HCT116 (cell line): ENCODE results near the gene AP1S1. TPM values are rescaled to one million over a fixed set of nuclear protein-coding genes. Genes with fewer than 3 reads are reported as not detected.

Source experiments
- ATAC-seq: fragments of 200-7000 bp; cut with Tn5 transposase; 2 replicates; pipeline ENCODE4 v1.9.1; 2020; ENCODE audit warnings: mild to moderate bottlenecking, moderate library complexity
- BruUV-seq: library from RNA; stranded (reverse); fragments of 400-500 nt; replicated peaks from 2 replicates; lab custom pipeline; 2021; lab: Mats Ljungman, UMichigan
- CTCF ChIA-PET: fragments of 300-600 bp; sonication (Branson Sonifier 250); formaldehyde crosslinking; loops from one replicate; lab custom pipeline; 2021; ENCODE audit warnings: antibody characterized with exemption; lab: Charles Lee
- POLR2A ChIA-PET: fragments of 300-600, 350-600 bp; sonication (Branson Sonifier 250); formaldehyde crosslinking; loops from one replicate; lab custom pipeline; 2021; ENCODE audit warnings: antibody characterized with exemption; lab: Charles Lee
- RAD21 ChIA-PET, 2 experiments: fragments of 300-600 bp; sonication (Branson Sonifier 250); formaldehyde crosslinking; loops; one replicate each; lab custom pipeline; 2023; ENCODE audit warnings: low total read pairs in 2 of 2; ENCODE audit not compliant: uncharacterized antibody in 2 of 2, unreplicated experiment in 2 of 2, low non-redundant PET in 1 of 2; lab: Charles Lee
- DNase-seq: peaks from one replicate; pipeline ENCODE4 v3.0.0-alpha.2; 2010; ENCODE audit warnings: low read depth, low spot score
- H2AFZ ChIP-seq: fragments of 200-600 bp; shearing (Covaris generic), sonication (generic); 2 replicates; pipeline ENCODE4 v1.6.1; 2017; ENCODE audit warnings: low read depth, mixed run types, mixed read lengths, antibody characterized with exemption, low read length; ENCODE audit not compliant: poor library complexity, severe bottlenecking
- H3K27ac ChIP-seq: 2 replicates; pipeline ENCODE4 v1.5.1; 2012; ENCODE audit warnings: low read depth, low read length
- H3K27me3 ChIP-seq: fragments of 200-600 bp; sonication (generic); 2 replicates; pipeline ENCODE4 v1.6.1; 2016; ENCODE audit warnings: mixed run types, low read length, mixed read lengths; ENCODE audit not compliant: insufficient read depth
- H3K36me3 ChIP-seq, 2 experiments: fragments of 200-500 bp in 1 of 2; fragments of 200-600 bp in 1 of 2; sonication (Bioruptor generic) in 1 of 2; sonication (generic) in 1 of 2; 2 replicates each; pipeline versions ENCODE4 v1.5.1 to v1.6.1; 2014 to 2016; ENCODE audit warnings: low read length in 2 of 2, inconsistent platforms in 1 of 2, mixed read lengths in 1 of 2, mixed run types in 1 of 2; ENCODE audit not compliant: insufficient read depth in 2 of 2, control insufficient read depth in 1 of 2
- H3K4me1 ChIP-seq, 2 experiments: fragments of 200-600 bp in 1 of 2; sonication (generic) in 1 of 2; 2 replicates each; pipeline versions ENCODE4 v1.5.1 to v1.6.1; 2012 to 2017; ENCODE audit warnings: low read length in 2 of 2, inconsistent platforms in 1 of 2, mild to moderate bottlenecking in 1 of 2, mixed read lengths in 1 of 2, mixed run types in 1 of 2, moderate library complexity in 1 of 2; ENCODE audit not compliant: insufficient read depth in 2 of 2, control insufficient read depth in 1 of 2
- H3K4me2 ChIP-seq: fragments of 200-600 bp; sonication (generic); 2 replicates; pipeline ENCODE4 v1.6.1; 2017; ENCODE audit warnings: mixed run types, low read length, mixed read lengths
- H3K4me3 ChIP-seq, 2 experiments: fragments of 200-600 bp in 1 of 2; sonication (generic) in 1 of 2; replicated peaks in 1 of 2; 2 replicates each; pipeline ENCODE4 v1.5.1; 2011 to 2016; ENCODE audit warnings: low read length in 2 of 2, control low read depth in 1 of 2, low read depth in 1 of 2, mild to moderate bottlenecking in 1 of 2, mixed read lengths in 1 of 2, mixed run types in 1 of 2
- H3K79me2 ChIP-seq: fragments of 200-600 bp; sonication (generic); 2 replicates; pipeline ENCODE4 v1.6.1; 2017; ENCODE audit warnings: mild to moderate bottlenecking, mixed run types, low read length, moderate library complexity, mixed read lengths; ENCODE audit not compliant: insufficient read depth
- H3K9ac ChIP-seq: fragments of 200-600 bp; sonication (generic); 2 replicates; pipeline ENCODE4 v1.6.1; 2016; ENCODE audit warnings: low read length, mixed read lengths
- H3K9me2 ChIP-seq: fragments of 200-600 bp; sonication (generic), shearing (Covaris generic); 2 replicates; pipeline ENCODE4 v1.6.1; 2017; ENCODE audit warnings: mixed run types, mild to moderate bottlenecking, moderate library complexity; ENCODE audit not compliant: insufficient read depth
- H3K9me3 ChIP-seq, 2 experiments: fragments of 200-500 bp in 1 of 2; fragments of 200-600 bp in 1 of 2; sonication (Bioruptor generic) in 1 of 2; sonication (generic) in 1 of 2; 2 replicates each; pipeline ENCODE4 v1.6.1; 2014 to 2017; ENCODE audit warnings: low read length in 2 of 2, mixed read lengths in 2 of 2, inconsistent platforms in 1 of 2, low read depth in 1 of 2, mild to moderate bottlenecking in 1 of 2, mixed run types in 1 of 2, moderate library complexity in 1 of 2; ENCODE audit not compliant: control insufficient read depth in 1 of 2, insufficient read depth in 1 of 2
- H4K20me1 ChIP-seq: fragments of 200-600 bp; sonication (generic), shearing (Covaris generic); 2 replicates; pipeline ENCODE4 v1.6.1; 2017; ENCODE audit warnings: mixed run types, mild to moderate bottlenecking, moderate library complexity; ENCODE audit not compliant: insufficient read depth
- ATF3 ChIP-seq: IDR thresholded peaks from 2 replicates; pipeline ENCODE4 v1.6.1; 2012
- CBX3 ChIP-seq: IDR thresholded peaks from 2 replicates; pipeline ENCODE4 v1.6.1; 2012; ENCODE audit warnings: low read depth
- CEBPB ChIP-seq: IDR thresholded peaks from 2 replicates; pipeline ENCODE4 v1.6.1; 2012; ENCODE audit warnings: low read depth
- CTCF ChIP-seq, 3 experiments: fragments of 200-600 bp in 1 of 3; sonication (generic) in 1 of 3; IDR thresholded peaks in 2 of 3; conservative IDR thresholded peaks in 1 of 3; 2 replicates each; pipeline ENCODE4 v1.5.1; 2012 to 2017; ENCODE audit warnings: low read depth in 2 of 3, low read length in 2 of 3, antibody characterized with exemption in 1 of 3, borderline replicate concordance in 1 of 3, control low read depth in 1 of 3, mild to moderate bottlenecking in 1 of 3, mixed read lengths in 1 of 3, mixed run types in 1 of 3, moderate library complexity in 1 of 3; ENCODE audit not compliant: insufficient read depth in 1 of 3
- EGR1 ChIP-seq: IDR thresholded peaks from 2 replicates; pipeline ENCODE4 v1.6.1; 2012; ENCODE audit warnings: low read depth
- EZH2 ChIP-seq: fragments of 200-600 bp; sonication (generic); IDR thresholded peaks from 2 replicates; pipeline ENCODE4 v1.6.1; 2017; ENCODE audit warnings: antibody characterized with exemption, mixed run types
- FOSL1 ChIP-seq: IDR thresholded peaks from 2 replicates; pipeline ENCODE4 v1.6.1; 2012; ENCODE audit warnings: low read depth
- JUND ChIP-seq: IDR thresholded peaks from 2 replicates; pipeline ENCODE4 v1.6.1; 2012
- POLR2A ChIP-seq: IDR thresholded peaks from 2 replicates; pipeline ENCODE4 v1.7.0; 2011; ENCODE audit warnings: borderline replicate concordance; ENCODE audit not compliant: insufficient read depth, insufficient read length; ENCODE audit errors: extremely low read depth
- POLR2AphosphoS5 ChIP-seq: IDR thresholded peaks from 2 replicates; pipeline ENCODE4 v1.6.1; 2011; ENCODE audit warnings: mild to moderate bottlenecking, low read depth, low read length, moderate library complexity
- RAD21 ChIP-seq: IDR thresholded peaks from 2 replicates; pipeline ENCODE4 v1.6.1; 2012; ENCODE audit warnings: low read depth, mild to moderate bottlenecking
- SP1 ChIP-seq: IDR thresholded peaks from 2 replicates; pipeline ENCODE4 v1.6.1; 2012; ENCODE audit warnings: low read depth
- SRF ChIP-seq: IDR thresholded peaks from 2 replicates; pipeline ENCODE4 v1.6.1; 2012; ENCODE audit warnings: low read depth
- TCF7L2 ChIP-seq: IDR thresholded peaks from 2 replicates; pipeline ENCODE4 v1.7.0; 2011; ENCODE audit warnings: borderline replicate concordance, inconsistent platforms; ENCODE audit not compliant: insufficient read depth, insufficient read length; ENCODE audit errors: extremely low read depth
- YY1 ChIP-seq: IDR thresholded peaks from 2 replicates; pipeline ENCODE4 v1.6.1; 2011; ENCODE audit warnings: low read length, low read depth, moderate library complexity, mild to moderate bottlenecking; ENCODE audit not compliant: insufficient replicate concordance; ENCODE audit errors: extremely low read depth
- ZFX ChIP-seq: fragments of 450-650 bp; IDR thresholded peaks from 2 replicates; pipeline ENCODE4 v1.6.1; 2017
- ZNF274 ChIP-seq: fragments of 200-500 bp; sonication (Bioruptor generic); IDR thresholded peaks from 2 replicates; pipeline ENCODE4 v1.6.1; 2014; ENCODE audit warnings: mild to moderate bottlenecking, low read depth, low read length, inconsistent platforms
- intact Hi-C: fragments of 100-400 bp; cut with micrococcal nuclease; formaldehyde crosslinking; loops from 2 replicates; pipeline ENCODE4 v1.10.0; 2022
- total RNA-seq: library from RNA; stranded (reverse); gene quantifications from one replicate; pipeline ENCODE4 v1.2.1, GENCODE V29; 2021; ENCODE audit not compliant: unreplicated experiment
- TF ChIP-seq, protein P1 (sequence below): IDR thresholded peaks from 2 replicates; pipeline ENCODE4 v1.6.1; 2012; ENCODE audit warnings: low read depth
- TF ChIP-seq, protein P2 (sequence below): IDR thresholded peaks from 2 replicates; pipeline ENCODE4 v1.6.1; 2011; ENCODE audit warnings: mild to moderate bottlenecking, low read length, moderate library complexity; ENCODE audit not compliant: insufficient replicate concordance; ENCODE audit errors: extremely low read depth

The AP1S1 gene
- total RNA-seq, 1 experiment from 2014 or later: 130 TPM

DNA sequence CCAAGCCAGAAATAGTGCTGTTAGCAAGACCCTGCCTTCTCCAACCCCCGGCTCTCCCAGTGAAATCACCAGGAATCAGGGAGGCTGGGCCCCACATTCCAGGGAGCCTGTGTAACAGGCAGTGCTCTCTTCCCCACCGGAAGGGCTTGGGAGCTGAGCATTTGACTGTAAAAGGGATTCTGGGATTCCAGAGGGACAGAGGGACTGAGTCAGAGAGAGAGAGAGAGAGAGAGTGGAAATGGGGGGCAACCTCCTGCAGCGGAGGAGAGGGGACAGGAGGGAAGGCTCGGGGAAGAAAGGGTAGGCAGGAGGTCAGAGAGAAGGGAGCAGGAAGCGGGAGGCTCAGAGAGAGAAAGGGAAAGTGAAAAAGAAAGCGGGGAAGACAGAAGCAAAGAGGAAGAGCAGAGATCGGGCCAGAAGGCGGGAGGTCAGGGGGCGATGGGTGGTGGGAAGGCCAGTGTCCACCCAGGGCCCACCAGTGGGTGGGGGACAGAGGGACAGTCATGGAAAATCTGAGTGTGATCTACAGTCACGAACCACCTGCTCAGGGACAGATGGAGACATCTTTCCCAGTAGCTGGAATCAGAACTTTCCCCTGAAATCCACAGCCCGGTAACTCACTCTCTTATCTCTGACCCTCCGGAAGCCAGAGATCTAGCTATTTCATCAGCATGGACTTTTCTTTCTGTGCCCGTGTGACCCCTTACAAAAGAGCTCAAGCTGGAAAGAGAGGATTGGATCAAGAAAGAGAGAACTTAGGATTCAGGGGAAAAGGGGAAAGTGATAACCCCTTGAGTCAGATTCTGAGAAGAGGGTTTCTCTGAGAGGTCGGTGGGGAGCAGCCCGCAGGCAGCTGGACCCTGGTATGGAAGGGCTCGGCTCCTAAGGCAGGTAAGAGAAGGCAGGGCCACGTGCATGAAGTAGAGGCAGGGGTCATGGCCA lies 32.0 kb upstream of the AP1S1 start:
- H3K9me2 ChIP-seq: no peaks in the 10 kb centered on the region
- peak; percentile 68 for ATAC-seq
- no peaks in the 10 kb centered on the region for H4K20me1 ChIP-seq
- H3K79me2 ChIP-seq: no peaks in the 10 kb centered on the region
- H3K4me1 ChIP-seq: peaks cover 69 to 99% of the 10 kb centered on the region in 2 experiments
- H3K27ac ChIP-seq: peak overlapping the region; percentile 75
- H3K4me2 ChIP-seq: peak overlapping the region; percentile 81
- H3K36me3 ChIP-seq: no peaks in the 10 kb centered on the region
- H2AFZ ChIP-seq: no peak overlapping the region
- peak; percentile 63 for DNase-seq
- POLR2A ChIA-PET: interaction anchor here (0.6 to 2.8 kb wide), 7 partner anchors 8 to 642 kb away, joined by 3 to 8 read pairs (median 3); no protein-coding TSS in a partner anchor
- intact Hi-C loops: no loop called here
- CTCF ChIA-PET: interaction anchor here (1.3 to 2.2 kb wide), 3 partner anchors 16 to 27 kb away, joined by 3 to 13 read pairs (median 3); no protein-coding TSS in a partner anchor
- H3K4me3 ChIP-seq: peak overlapping the region; percentile 46 to 56
- H3K9ac ChIP-seq: peak overlapping the region; percentile 73
- no peaks in the 10 kb centered on the region for H3K9me3 ChIP-seq
- BruUV-seq: no TSS peak
- RAD21 ChIA-PET: no interaction called here
- H3K27me3 ChIP-seq: no peaks in the 10 kb centered on the region
- no peak for TF ChIP-seq EGR1
- peak; percentile 80 for TF ChIP-seq POLR2AphosphoS5
- no peak for TF ChIP-seq POLR2A
- no peak for TF ChIP-seq CTCF (IDR thresholded peaks at IDR 0.05 in 2 of 3, conservative IDR thresholded peaks at IDR 0.05 in 1 of 3; ENCODE audit: borderline replicate concordance in 1 of 3, insufficient read depth in 1 of 3, low read depth in 2 of 3, low read length in 2 of 3)
- no peak for TF ChIP-seq JUND
- no peak for TF ChIP-seq CBX3
- TF ChIP-seq, protein P1, sequence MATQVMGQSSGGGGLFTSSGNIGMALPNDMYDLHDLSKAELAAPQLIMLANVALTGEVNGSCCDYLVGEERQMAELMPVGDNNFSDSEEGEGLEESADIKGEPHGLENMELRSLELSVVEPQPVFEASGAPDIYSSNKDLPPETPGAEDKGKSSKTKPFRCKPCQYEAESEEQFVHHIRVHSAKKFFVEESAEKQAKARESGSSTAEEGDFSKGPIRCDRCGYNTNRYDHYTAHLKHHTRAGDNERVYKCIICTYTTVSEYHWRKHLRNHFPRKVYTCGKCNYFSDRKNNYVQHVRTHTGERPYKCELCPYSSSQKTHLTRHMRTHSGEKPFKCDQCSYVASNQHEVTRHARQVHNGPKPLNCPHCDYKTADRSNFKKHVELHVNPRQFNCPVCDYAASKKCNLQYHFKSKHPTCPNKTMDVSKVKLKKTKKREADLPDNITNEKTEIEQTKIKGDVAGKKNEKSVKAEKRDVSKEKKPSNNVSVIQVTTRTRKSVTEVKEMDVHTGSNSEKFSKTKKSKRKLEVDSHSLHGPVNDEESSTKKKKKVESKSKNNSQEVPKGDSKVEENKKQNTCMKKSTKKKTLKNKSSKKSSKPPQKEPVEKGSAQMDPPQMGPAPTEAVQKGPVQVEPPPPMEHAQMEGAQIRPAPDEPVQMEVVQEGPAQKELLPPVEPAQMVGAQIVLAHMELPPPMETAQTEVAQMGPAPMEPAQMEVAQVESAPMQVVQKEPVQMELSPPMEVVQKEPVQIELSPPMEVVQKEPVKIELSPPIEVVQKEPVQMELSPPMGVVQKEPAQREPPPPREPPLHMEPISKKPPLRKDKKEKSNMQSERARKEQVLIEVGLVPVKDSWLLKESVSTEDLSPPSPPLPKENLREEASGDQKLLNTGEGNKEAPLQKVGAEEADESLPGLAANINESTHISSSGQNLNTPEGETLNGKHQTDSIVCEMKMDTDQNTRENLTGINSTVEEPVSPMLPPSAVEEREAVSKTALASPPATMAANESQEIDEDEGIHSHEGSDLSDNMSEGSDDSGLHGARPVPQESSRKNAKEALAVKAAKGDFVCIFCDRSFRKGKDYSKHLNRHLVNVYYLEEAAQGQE: no peak
- no peak for TF ChIP-seq ZNF274
- TF ChIP-seq CEBPB: no peak
- TF ChIP-seq SRF: no peak
- TF ChIP-seq, protein P2, sequence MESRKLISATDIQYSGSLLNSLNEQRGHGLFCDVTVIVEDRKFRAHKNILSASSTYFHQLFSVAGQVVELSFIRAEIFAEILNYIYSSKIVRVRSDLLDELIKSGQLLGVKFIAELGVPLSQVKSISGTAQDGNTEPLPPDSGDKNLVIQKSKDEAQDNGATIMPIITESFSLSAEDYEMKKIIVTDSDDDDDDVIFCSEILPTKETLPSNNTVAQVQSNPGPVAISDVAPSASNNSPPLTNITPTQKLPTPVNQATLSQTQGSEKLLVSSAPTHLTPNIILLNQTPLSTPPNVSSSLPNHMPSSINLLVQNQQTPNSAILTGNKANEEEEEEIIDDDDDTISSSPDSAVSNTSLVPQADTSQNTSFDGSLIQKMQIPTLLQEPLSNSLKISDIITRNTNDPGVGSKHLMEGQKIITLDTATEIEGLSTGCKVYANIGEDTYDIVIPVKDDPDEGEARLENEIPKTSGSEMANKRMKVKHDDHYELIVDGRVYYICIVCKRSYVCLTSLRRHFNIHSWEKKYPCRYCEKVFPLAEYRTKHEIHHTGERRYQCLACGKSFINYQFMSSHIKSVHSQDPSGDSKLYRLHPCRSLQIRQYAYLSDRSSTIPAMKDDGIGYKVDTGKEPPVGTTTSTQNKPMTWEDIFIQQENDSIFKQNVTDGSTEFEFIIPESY: peak; percentile 11
- no peak for TF ChIP-seq SP1
- no peak for TF ChIP-seq FOSL1
- TF ChIP-seq ZFX: no peak
- peak; percentile 83 for TF ChIP-seq YY1
- TF ChIP-seq RAD21: no peak
- TF ChIP-seq EZH2: no peak
- no peak for TF ChIP-seq ATF3
- peak; percentile 18 for TF ChIP-seq TCF7L2
